Activated T-helper 2 cell treated with anti-CD3 and anti-CD28 coated beads, Interferon-gamma antibody, Interleukin-2, Interleukin-4, amounts not matched to agents 10 μg/mL and 5 μg/mL and 100 μg/mL, durations not matched to agents 14 hours and 24 hours and 36 hours (primary cell): ENCODE results near the gene MLEC. TPM values are rescaled to one million over a fixed set of nuclear protein-coding genes. Genes with fewer than 3 reads are reported as not detected.

Experiments used
- DNase-seq: peaks from one replicate; pipeline ENCODE4 v3.0.0; 2021; ENCODE audit warnings: low spot score
- H3K27ac Mint-ChIP-seq: one replicate; pipeline ENCODE4 v1.8.0; 2021; ENCODE audit warnings: mixed read lengths
- H3K27me3 Mint-ChIP-seq: one replicate; pipeline ENCODE4 v1.8.0; 2021; ENCODE audit warnings: low read depth, mixed read lengths
- H3K36me3 Mint-ChIP-seq: one replicate; pipeline ENCODE4 v1.8.0; 2021; ENCODE audit warnings: low read depth, mixed read lengths
- H3K4me1 Mint-ChIP-seq: one replicate; pipeline ENCODE4 v1.8.0; 2021; ENCODE audit warnings: low read depth, mixed read lengths
- H3K4me3 Mint-ChIP-seq: one replicate; pipeline ENCODE4 v1.8.0; 2021; ENCODE audit warnings: low read depth, mild to moderate bottlenecking, moderate library complexity, mixed read lengths
- H3K9me3 Mint-ChIP-seq: one replicate; pipeline ENCODE4 v1.8.0; 2021; ENCODE audit warnings: mixed read lengths
- intact Hi-C: fragments of 100-400 bp; cut with micrococcal nuclease; formaldehyde crosslinking; loops from one replicate; pipeline ENCODE4 v1.15.1; 2023
- total RNA-seq: library from RNA; stranded (reverse); gene quantifications from 2 replicates; pipeline ENCODE4 v1.2.3, GENCODE V29; 2022

MLEC gene
- total RNA-seq, 1 donor from 2014 or later, result 136 TPM

GRCh38 chr12:120652656-120653435 is 34.1 kb upstream of the MLEC start:
- H3K36me3 Mint-ChIP-seq, result no peaks in the 10 kb centered on the region
- intact Hi-C loops, result no loop called here
- H3K4me1 Mint-ChIP-seq, result peaks cover 9% of the 10 kb centered on the region
- peaks cover 34% of the 10 kb centered on the region for H3K27me3 Mint-ChIP-seq
- no peak overlapping the region for H3K27ac Mint-ChIP-seq
- no peak overlapping the region for H3K4me3 Mint-ChIP-seq
- H3K9me3 Mint-ChIP-seq, result no peaks in the 10 kb centered on the region
- no peak for DNase-seq

- Mint-ChIP-seq H3K9me3 (no peaks in the 10 kb centered on the region), H3K4me1 (peaks cover 9% of the 10 kb centered on the region), H3K27me3 (peaks cover 32% of the 10 kb centered on the region), H3K27ac (no peak overlapping the region), H3K4me3 (no peak overlapping the region), H3K36me3 (no peaks in the 10 kb centered on the region)
- DNase-seq, result no peak
- intact Hi-C loops, result no loop called here
These were observed 33.3 kb upstream of the MLEC start for GRCh38 chr12:120653611-120654010.

GRCh38 chr12:120654656-120655055 is 32.3 kb upstream of the MLEC start:
- intact Hi-C loops, result no loop called here
- no peaks in the 10 kb centered on the region for H3K9me3 Mint-ChIP-seq
- no peak for DNase-seq
- H3K4me1 Mint-ChIP-seq, result no peaks in the 10 kb centered on the region
- H3K27ac Mint-ChIP-seq, result no peak overlapping the region
- peaks cover 29% of the 10 kb centered on the region for H3K27me3 Mint-ChIP-seq
- H3K36me3 Mint-ChIP-seq, result no peaks in the 10 kb centered on the region
- no peak overlapping the region for H3K4me3 Mint-ChIP-seq

- Mint-ChIP-seq H3K27me3 (peaks cover 20% of the 10 kb centered on the region), H3K9me3 (no peaks in the 10 kb centered on the region), H3K4me1 (no peaks in the 10 kb centered on the region), H3K36me3 (no peaks in the 10 kb centered on the region), H3K27ac (no peak overlapping the region), H3K4me3 (no peak overlapping the region)
- no peak for DNase-seq
- intact Hi-C loops, result no loop called here
These were observed 30.9 kb upstream of the MLEC start for GRCh38 chr12:120656008-120656407.

GRCh38 chr12:120658286-120659150 is 28.4 kb upstream of the MLEC start:
- no peaks in the 10 kb centered on the region for H3K4me1 Mint-ChIP-seq
- H3K9me3 Mint-ChIP-seq, result no peaks in the 10 kb centered on the region
- no peak overlapping the region for H3K27ac Mint-ChIP-seq
- no peak overlapping the region for H3K4me3 Mint-ChIP-seq
- H3K27me3 Mint-ChIP-seq, result peaks cover 3% of the 10 kb centered on the region
- intact Hi-C loops, result no loop called here
- H3K36me3 Mint-ChIP-seq, result no peaks in the 10 kb centered on the region
- DNase-seq, result no peak

- Mint-ChIP-seq H3K9me3 (no peaks in the 10 kb centered on the region), H3K27me3 (peaks cover 3% of the 10 kb centered on the region), H3K27ac (no peak overlapping the region), H3K4me1 (no peaks in the 10 kb centered on the region), H3K4me3 (no peak overlapping the region), H3K36me3 (no peaks in the 10 kb centered on the region)
- DNase-seq, result no peak
- intact Hi-C loops, result no loop called here
These were observed 27.8 kb upstream of the MLEC start for GRCh38 chr12:120659151-120659525.

GRCh38 chr12:120661432-120661831 is 25.5 kb upstream of the MLEC start:
- H3K36me3 Mint-ChIP-seq, result no peaks in the 10 kb centered on the region
- H3K27ac Mint-ChIP-seq, result no peak overlapping the region
- H3K4me1 Mint-ChIP-seq, result no peaks in the 10 kb centered on the region

GRCh38 chr12:120662879-120663278 is 24.1 kb upstream of the MLEC start:
- Mint-ChIP-seq H3K36me3 (no peaks in the 10 kb centered on the region), H3K9me3 (no peaks in the 10 kb centered on the region), H3K4me1 (no peaks in the 10 kb centered on the region), H3K27ac (no peak overlapping the region), H3K4me3 (no peak overlapping the region), H3K27me3 (peaks cover 3% of the 10 kb centered on the region)
- DNase-seq, result no peak
- intact Hi-C loops, result no loop called here

More at GRCh38 chr12:120661432-120661831, 25.5 kb upstream of the MLEC start:
- intact Hi-C loops, result no loop called here
- Mint-ChIP-seq H3K4me3 (no peak overlapping the region), H3K27me3 (peaks cover 3% of the 10 kb centered on the region), H3K9me3 (no peaks in the 10 kb centered on the region)
- no peak for DNase-seq

- Mint-ChIP-seq H3K27me3 (peaks cover 3% of the 10 kb centered on the region), H3K27ac (no peak overlapping the region), H3K4me1 (no peaks in the 10 kb centered on the region), H3K4me3 (no peak overlapping the region), H3K36me3 (no peaks in the 10 kb centered on the region), H3K9me3 (no peaks in the 10 kb centered on the region)
- DNase-seq, result no peak
- intact Hi-C loops, result no loop called here
These were observed 23.2 kb upstream of the MLEC start for GRCh38 chr12:120663741-120664140.

- intact Hi-C loops, result no loop called here
- Mint-ChIP-seq H3K27me3 (no peaks in the 10 kb centered on the region), H3K4me1 (no peaks in the 10 kb centered on the region), H3K36me3 (no peaks in the 10 kb centered on the region), H3K27ac (no peak overlapping the region), H3K9me3 (no peaks in the 10 kb centered on the region), H3K4me3 (no peak overlapping the region)
- DNase-seq, result no peak
These were observed 20.2 kb upstream of the MLEC start for GRCh38 chr12:120666571-120667390.

- no peak overlapping the region for H3K4me3 Mint-ChIP-seq
- no peaks in the 10 kb centered on the region for H3K27me3 Mint-ChIP-seq
- intact Hi-C loops, result no loop called here
- H3K27ac Mint-ChIP-seq, result no peak overlapping the region
- H3K36me3 Mint-ChIP-seq, result no peaks in the 10 kb centered on the region
- no peaks in the 10 kb centered on the region for H3K4me1 Mint-ChIP-seq
- H3K9me3 Mint-ChIP-seq, result no peaks in the 10 kb centered on the region
- no peak for DNase-seq
These were observed 18.7 kb upstream of the MLEC start for GRCh38 chr12:120668091-120668867.
